Activated T-helper 1 cell treated with anti-CD3 and anti-CD28 coated beads, Interleukin-2, amount 50 U/mL, for 16 hours (primary cell): ENCODE results near the gene NOS1AP.

ENCODE experiments used
- DNase-seq, 2 donors: peaks; one replicate each; pipeline ENCODE4 v3.0.0-alpha.2; 2020; ENCODE audit warnings: low read depth in 1 of 2, low spot score in 1 of 2

Gene NOS1AP

GRCh38 chr1:162360237-162360873 lies 290.9 kb downstream of the NOS1AP start:
- no peak for DNase-seq

- DNase-seq: no peak
Measured at GRCh38 chr1:162360874-162361260, 291.4 kb downstream of the NOS1AP start.

GRCh38 chr1:162361349-162361748 lies 291.9 kb downstream of the NOS1AP start:
- DNase-seq: no peak

GRCh38 chr1:162363823-162364222 lies 294.3 kb downstream of the NOS1AP start:
- DNase-seq: no peak

- DNase-seq: no peak
Measured at GRCh38 chr1:162364498-162364897, 295.0 kb downstream of the NOS1AP start.

- DNase-seq: no peak
Measured at GRCh38 chr1:162365284-162366020, 296.0 kb downstream of the NOS1AP start.

- DNase-seq: no peak
Measured at GRCh38 chr1:162366149-162366548, 296.7 kb downstream of the NOS1AP start.

GRCh38 chr1:162366671-162367070 lies 297.2 kb downstream of the NOS1AP start:
- no peak for DNase-seq

- no peak for DNase-seq
Measured at GRCh38 chr1:162367073-162367472, 297.6 kb downstream of the NOS1AP start.

GRCh38 chr1:162367772-162368171 lies 298.3 kb downstream of the NOS1AP start:
- no peak for DNase-seq

GRCh38 chr1:162368451-162368850 lies 299.0 kb downstream of the NOS1AP start:
- DNase-seq: no peak

- DNase-seq: no peak
Measured at GRCh38 chr1:162369571-162369970, 300.1 kb downstream of the NOS1AP start.

- DNase-seq: no peak
Measured at GRCh38 chr1:162370161-162370560, 300.7 kb downstream of the NOS1AP start.

- DNase-seq: no peak
Measured at GRCh38 chr1:162370721-162371120, 301.2 kb downstream of the NOS1AP start.

- no peak for DNase-seq
Measured at GRCh38 chr1:162371611-162372010, 302.1 kb downstream of the NOS1AP start.

GRCh38 chr1:162372159-162373071 lies 302.9 kb downstream of the NOS1AP start:
- DNase-seq: no peak

GRCh38 chr1:162373072-162373427 lies 303.6 kb downstream of the NOS1AP start:
- DNase-seq: no peak

- no peak for DNase-seq
Measured at GRCh38 chr1:162373541-162374260, 304.2 kb downstream of the NOS1AP start.

- no peak for DNase-seq
Measured at GRCh38 chr1:162374406-162374805, 304.9 kb downstream of the NOS1AP start.

- DNase-seq: no peak
Measured at GRCh38 chr1:162375463-162375862, 306.0 kb downstream of the NOS1AP start.

- no peak for DNase-seq
Measured at GRCh38 chr1:162376691-162377090, 307.2 kb downstream of the NOS1AP start, which contains the start of gene SPATA46. Gene SPATA46, minus strand, starts transcription at chr1:162376854. Its CDS starts 64 bp downstream, at chr1:162376790.
